Neuronal stem cell (in vitro differentiated cells): Measurements from ENCODE around the gene SPR.
A peak's percentile ranks its signal among the peaks of the same experiment; 100 is the strongest.

Experiments used
- DNase-seq: peaks from one replicate; pipeline ENCODE4 v3.0.0-alpha.2; 2013; ENCODE audit warnings: low spot score
- H2AFZ ChIP-seq: one replicate; pipeline ENCODE4 v1.6.1; 2013; ENCODE audit warnings: mild to moderate bottlenecking, low read length, inconsistent platforms
- H2AK5ac ChIP-seq: 2 replicates; pipeline ENCODE4 v1.6.1; 2013; ENCODE audit warnings: low read depth, mild to moderate bottlenecking, inconsistent platforms, low read length, moderate library complexity, mixed read lengths
- H2BK120ac ChIP-seq: 2 replicates; pipeline ENCODE4 v1.6.1; 2013; ENCODE audit warnings: low read depth, mild to moderate bottlenecking, inconsistent platforms, low read length, moderate library complexity, mixed read lengths
- H2BK12ac ChIP-seq: one replicate; pipeline ENCODE4 v1.6.1; 2013; ENCODE audit warnings: low read length, inconsistent platforms
- H2BK15ac ChIP-seq: 2 replicates; pipeline ENCODE4 v1.6.1; 2013; ENCODE audit warnings: mild to moderate bottlenecking, low read length, inconsistent platforms, mixed read lengths
- H2BK5ac ChIP-seq: one replicate; pipeline ENCODE4 v1.6.1; 2013; ENCODE audit warnings: inconsistent platforms, mild to moderate bottlenecking, low read length, moderate library complexity
- H3K14ac ChIP-seq: one replicate; pipeline ENCODE4 v1.6.1; 2013; ENCODE audit warnings: low read length, inconsistent platforms
- H3K18ac ChIP-seq: 2 replicates; pipeline ENCODE4 v1.6.1; 2013; ENCODE audit warnings: low read length, inconsistent platforms
- H3K23ac ChIP-seq: 2 replicates; pipeline ENCODE4 v1.6.1; 2013; ENCODE audit warnings: low read depth, mild to moderate bottlenecking, mixed read lengths, low read length, inconsistent platforms; ENCODE audit not compliant: poor library complexity
- H3K27ac ChIP-seq: replicated peaks from 3 replicates; pipeline ENCODE4 v1.5.1; 2013; ENCODE audit warnings: low read length, inconsistent platforms
- H3K27me3 ChIP-seq, 3 experiments: 2 replicates each; pipeline ENCODE4 v1.6.1; 2013; ENCODE audit warnings: low read length in 3 of 3, mild to moderate bottlenecking in 2 of 3, inconsistent platforms in 1 of 3, low read depth in 1 of 3, mixed read lengths in 1 of 3, moderate library complexity in 1 of 3; ENCODE audit not compliant: control insufficient read depth in 3 of 3, insufficient read depth in 3 of 3
- H3K36me3 ChIP-seq, 2 donors: replicated peaks in 1 of 2; 2 replicates each; pipeline ENCODE4 v1.6.1; 2013; ENCODE audit warnings: low read length in 2 of 2; ENCODE audit not compliant: control insufficient read depth in 2 of 2, insufficient read depth in 2 of 2
- H3K4ac ChIP-seq: 2 replicates; pipeline ENCODE4 v1.6.1; 2013; ENCODE audit warnings: inconsistent platforms, mild to moderate bottlenecking, low read length, moderate library complexity
- H3K4me1 ChIP-seq, 2 donors: 1 replicate in 1 of 2; 2 replicates in 1 of 2; pipeline ENCODE4 v1.6.1; 2013; ENCODE audit warnings: low read length in 2 of 2, low read depth in 1 of 2; ENCODE audit not compliant: control insufficient read depth in 2 of 2, insufficient read depth in 1 of 2
- H3K4me2 ChIP-seq: one replicate; pipeline ENCODE4 v1.6.1; 2013; ENCODE audit warnings: mild to moderate bottlenecking, low read length, inconsistent platforms; ENCODE audit not compliant: insufficient read depth, poor library complexity, severe bottlenecking
- H3K4me3 ChIP-seq, 2 donors: 2 replicates each; pipeline ENCODE4 v1.5.1; 2013; ENCODE audit warnings: low read length in 2 of 2, mild to moderate bottlenecking in 2 of 2, inconsistent platforms in 1 of 2, moderate library complexity in 1 of 2
- H3K79me1 ChIP-seq: one replicate; pipeline ENCODE4 v1.6.1; 2013; ENCODE audit warnings: low read depth, mild to moderate bottlenecking, inconsistent platforms, low read length, moderate library complexity
- H3K9ac ChIP-seq: one replicate; pipeline ENCODE4 v1.6.1; 2013; ENCODE audit warnings: mild to moderate bottlenecking, low read depth, low read length, inconsistent platforms; ENCODE audit not compliant: poor library complexity
- H3K9me3 ChIP-seq, 2 donors: replicated peaks in 1 of 2; 2 replicates each; pipeline versions ENCODE3 to v1.6.1; 2013; ENCODE audit warnings: low read length in 2 of 2, mild to moderate bottlenecking in 2 of 2, inconsistent platforms in 1 of 2, low read depth in 1 of 2, mixed read lengths in 1 of 2, moderate library complexity in 1 of 2; ENCODE audit not compliant: control insufficient read depth in 2 of 2, insufficient read depth in 1 of 2
- H4K8ac ChIP-seq: one replicate; pipeline ENCODE4 v1.6.1; 2013; ENCODE audit warnings: low read depth, mild to moderate bottlenecking, inconsistent platforms, low read length, moderate library complexity
- H4K91ac ChIP-seq: one replicate; pipeline ENCODE4 v1.6.1; 2013; ENCODE audit warnings: low read length, low read depth, mild to moderate bottlenecking, inconsistent platforms; ENCODE audit not compliant: poor library complexity
- WGBS, 2 donors: extraction: QIAGEN DNeasy Blood & Tissue Kit; methylation state at CpG; one replicate each; pipeline ENCODE4 v1.1.7; 2013; ENCODE audit warnings: missing lambda C conversion rate in 2 of 2, mixed read lengths in 1 of 2; ENCODE audit not compliant: insufficient read length in 2 of 2, insufficient replicate concordance in 1 of 2; ENCODE audit errors: extremely low coverage in 2 of 2; 5-methylcytosine and 5-hydroxymethylcytosine counted together

SPR gene

DNA sequence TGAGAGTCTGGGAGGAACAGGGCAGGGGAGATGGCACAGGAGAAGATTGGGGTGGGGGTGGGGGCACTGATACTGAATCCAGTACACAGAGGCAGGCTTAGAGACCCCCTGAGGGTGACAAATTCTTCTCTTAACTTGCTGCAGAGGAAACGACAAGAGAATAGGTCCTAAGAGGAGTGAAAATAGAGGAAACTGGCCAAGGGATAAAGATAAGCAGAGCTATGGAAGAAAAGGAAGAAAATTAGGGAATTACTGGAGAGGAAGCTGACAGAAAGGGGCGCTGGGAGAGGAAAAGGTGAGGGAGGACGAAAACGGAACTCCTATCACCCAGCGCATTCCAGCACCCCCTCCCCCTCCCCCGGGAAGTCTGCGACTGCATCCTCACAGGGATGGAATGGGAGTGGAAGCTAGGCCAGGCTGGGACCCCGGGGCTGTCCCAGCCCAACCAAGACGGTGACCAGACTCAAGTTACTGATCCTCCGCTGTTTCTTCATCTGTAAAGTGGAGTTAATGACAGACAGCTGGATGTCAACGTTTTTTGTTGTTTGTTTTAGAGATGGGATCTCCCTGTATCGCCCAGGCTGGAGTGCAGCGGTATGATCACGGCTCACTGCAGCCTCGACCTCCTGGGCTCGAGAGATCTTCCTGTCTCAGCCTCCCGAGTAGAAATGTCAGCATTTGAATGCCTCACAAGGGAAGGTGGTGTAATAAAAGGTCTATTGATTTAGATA lies 27.5 kb downstream of the SPR start:
- H4K8ac ChIP-seq: no peak overlapping the region
- H3K27me3 ChIP-seq: peaks cover 7 to 98% (median 66%) of the 10 kb centered on the region in 3 experiments
- no peak overlapping the region for H2BK15ac ChIP-seq
- H3K4me3 ChIP-seq: peak overlapping the region in 1 of 2 donors; percentile 73
- H2AFZ ChIP-seq: no peak overlapping the region
- peak overlapping the region; percentile 70 for H2AK5ac ChIP-seq
- H3K4me2 ChIP-seq: peak overlapping the region; percentile 91
- peaks cover 3% of the 10 kb centered on the region for H3K79me1 ChIP-seq
- no peaks in the 10 kb centered on the region for H3K9me3 ChIP-seq
- DNase-seq: no peak
- no peak overlapping the region for H3K14ac ChIP-seq
- WGBS, 2 donors: no CpG with 5 or more reads among the region's 17 CpGs
- H3K23ac ChIP-seq: no peak overlapping the region
- peak overlapping the region; percentile 85 for H2BK5ac ChIP-seq
- H2BK120ac ChIP-seq: no peak overlapping the region
- H4K91ac ChIP-seq: no peak overlapping the region
- no peak overlapping the region for H3K27ac ChIP-seq
- H2BK12ac ChIP-seq: no peak overlapping the region
- peak overlapping the region; percentile 78 for H3K18ac ChIP-seq
- H3K36me3 ChIP-seq: no peaks in the 10 kb centered on the region
- no peak overlapping the region for H3K4ac ChIP-seq
- H3K4me1 ChIP-seq: peaks cover 8 to 24% of the 10 kb centered on the region in 2 donors
- no peak overlapping the region for H3K9ac ChIP-seq

DNA sequence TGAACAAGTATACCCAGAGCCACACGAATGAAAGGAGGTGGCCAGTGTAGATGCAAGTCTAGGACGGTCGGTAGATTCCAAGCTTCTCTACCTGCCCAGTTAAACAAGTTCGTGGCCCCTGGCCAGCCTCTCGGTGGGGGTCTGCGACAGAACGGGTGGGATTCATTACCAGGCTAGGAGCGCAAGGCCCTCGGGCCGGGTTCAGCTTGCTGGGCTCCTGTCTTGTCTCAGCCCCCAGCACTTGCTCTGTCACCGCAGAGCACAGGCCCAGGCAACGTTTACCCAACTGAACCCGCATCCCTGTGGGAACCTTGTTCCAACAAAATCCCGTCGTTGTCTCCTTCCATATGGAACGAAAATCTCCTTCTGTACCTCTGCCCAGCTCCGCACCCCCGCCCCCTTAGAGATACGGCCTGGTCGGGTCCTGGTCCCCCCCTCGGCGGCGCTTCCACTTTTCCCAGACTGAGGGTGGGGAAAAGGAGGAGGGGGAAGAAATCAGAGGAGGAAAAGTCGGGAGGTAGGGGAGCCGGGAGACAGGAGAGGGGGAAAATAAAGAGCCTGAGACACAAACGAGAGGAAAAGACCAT lies 28.2 kb downstream of the SPR start:
- no CpG with 5 or more reads among the region's 26 CpGs for WGBS, 2 donors
- Histone ChIP-seq H3K23ac (no peak overlapping the region), H3K27me3 (peaks cover 7 to 98% (median 73%) of the 10 kb centered on the region in 3 experiments), H2BK120ac (peak overlapping the region; percentile 73), H3K79me1 (peaks cover 3% of the 10 kb centered on the region), H3K4ac (no peak overlapping the region), H2BK12ac (no peak overlapping the region), H3K9ac (peak overlapping the region; percentile 38), H3K27ac (no peak overlapping the region), H3K18ac (peak overlapping the region; percentile 33), H2AK5ac (peak overlapping the region; percentile 70), H2BK15ac (peak overlapping the region; percentile 82), H4K8ac (no peak overlapping the region), H3K4me2 (peak overlapping the region; percentile 91), H3K9me3 (no peaks in the 10 kb centered on the region), H3K14ac (no peak overlapping the region), H3K4me1 (peaks cover 8 to 24% of the 10 kb centered on the region in 2 donors), H3K4me3 (peak overlapping the region in 1 of 2 donors; percentile 73), H3K36me3 (no peaks in the 10 kb centered on the region), H2AFZ (peak overlapping the region; percentile 87), H2BK5ac (peak overlapping the region; percentile 85), H4K91ac (no peak overlapping the region)
- no peak for DNase-seq

DNA sequence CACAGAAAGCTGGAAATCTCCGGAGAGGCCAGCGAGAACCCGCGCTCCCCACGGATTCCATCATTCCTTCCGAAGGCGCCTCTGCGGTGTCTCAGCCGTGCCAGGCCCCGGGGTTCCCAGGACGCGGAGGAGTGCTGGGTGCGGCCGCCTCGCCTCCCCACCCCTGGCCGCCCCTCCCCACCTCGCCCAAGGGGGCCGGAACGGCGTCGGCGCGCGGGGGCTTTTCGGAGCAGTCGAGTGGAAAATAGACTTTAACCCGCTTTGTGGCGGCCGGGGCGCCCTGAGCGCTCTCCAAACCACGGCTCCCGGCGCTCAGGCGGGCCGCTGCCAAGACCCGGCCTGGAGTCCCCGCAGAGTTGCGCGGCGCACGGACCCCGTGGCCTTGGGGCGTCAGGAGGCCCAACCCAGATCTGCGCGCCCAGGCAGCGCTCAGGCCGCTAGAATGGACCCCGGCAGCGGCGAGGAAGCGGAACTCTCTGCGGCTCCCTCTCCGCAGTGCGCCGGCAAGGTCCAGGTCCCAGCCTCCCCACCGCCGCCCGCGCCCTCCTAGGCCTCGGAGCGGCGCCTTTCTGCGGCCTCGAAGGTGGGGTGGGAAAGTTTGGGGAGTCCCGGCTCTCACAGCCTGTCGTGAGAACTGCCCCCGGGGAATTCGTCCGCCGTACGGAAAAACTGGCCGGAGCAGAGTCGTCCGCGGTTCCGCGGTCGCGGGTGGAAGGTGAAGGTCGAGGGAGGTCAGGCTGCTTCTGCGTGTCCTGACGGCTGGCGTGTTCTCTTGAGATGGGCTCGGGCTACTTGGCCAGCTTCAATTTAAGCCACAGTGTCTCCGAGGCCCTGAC lies 28.9 kb downstream of the SPR start:
- H3K79me1 ChIP-seq: peaks cover 3% of the 10 kb centered on the region
- H2BK120ac ChIP-seq: peak overlapping the region; percentile 97
- H2AK5ac ChIP-seq: peak overlapping the region; percentile 82
- H3K18ac ChIP-seq: peak overlapping the region; percentile 86
- H3K9me3 ChIP-seq: no peaks in the 10 kb centered on the region
- H3K4me1 ChIP-seq: peaks cover 8 to 27% of the 10 kb centered on the region in 2 donors
- WGBS, 2 donors: no CpG with 5 or more reads among the region's 86 CpGs
- no peak overlapping the region for H4K8ac ChIP-seq
- H2BK5ac ChIP-seq: peak overlapping the region; percentile 90
- peaks cover 8 to 98% (median 76%) of the 10 kb centered on the region in 3 experiments for H3K27me3 ChIP-seq
- peak overlapping the region; percentile 90 for H4K91ac ChIP-seq
- peak overlapping the region; percentile 87 for H2AFZ ChIP-seq
- no peaks in the 10 kb centered on the region for H3K36me3 ChIP-seq
- peak overlapping the region in 1 of 2 donors; percentile 78 for H3K4me3 ChIP-seq
- peak overlapping the region; percentile 94 for H3K9ac ChIP-seq
- H3K14ac ChIP-seq: peak overlapping the region; percentile 49
- peak overlapping the region; percentile 95 for H2BK15ac ChIP-seq
- peak overlapping the region; percentile 66 for H3K4ac ChIP-seq
- peak overlapping the region; percentile 59 for H3K23ac ChIP-seq
- peak overlapping the region; percentile 24 for H2BK12ac ChIP-seq
- DNase-seq: peak; percentile 87
- peak overlapping the region; percentile 91 for H3K4me2 ChIP-seq
- no peak overlapping the region for H3K27ac ChIP-seq
